K562 (cell line): ENCODE data around the gene RCL1. TPM values are rescaled to one million over a fixed set of nuclear protein-coding genes. Genes with fewer than 3 reads are reported as not detected.

ENCODE experiments used
- ARID2 ChIP-seq: fragments of 450-650 bp; IDR thresholded peaks from 2 replicates; pipeline ENCODE4 v1.6.1; 2017; ENCODE audit warnings: antibody characterized with exemption, mild to moderate bottlenecking
- ATF3 ChIP-seq, 2 experiments: fragments of 450-650 bp in 1 of 2; sonication (generic) in 1 of 2; formaldehyde crosslinking in 1 of 2; IDR thresholded peaks in 1 of 2; conservative IDR thresholded peaks in 1 of 2; 2 replicates each; pipeline versions ENCODE4 v1.6.1 to v1.8.1; 2016 to 2023; ENCODE audit warnings: mild to moderate bottlenecking in 2 of 2, moderate library complexity in 2 of 2, inconsistent platforms in 1 of 2, missing genetic modification reagents in 1 of 2
- CHD1 ChIP-seq: fragments of 200-600 bp; sonication (generic); IDR thresholded peaks from one replicate; pipeline ENCODE4 v1.6.1; 2012; ENCODE audit warnings: mild to moderate bottlenecking, moderate library complexity, low read length, inconsistent platforms
- CREB1 ChIP-seq, 2 experiments: sonication (generic) in 1 of 2; formaldehyde crosslinking in 1 of 2; IDR thresholded peaks; 2 replicates each; pipeline versions ENCODE4 v1.6.1 to v1.8.0; 2012 to 2022; ENCODE audit warnings: inconsistent platforms in 1 of 2, mild to moderate bottlenecking in 1 of 2, missing genetic modification reagents in 1 of 2, moderate library complexity in 1 of 2
- HSF4 ChIP-seq: fragments of 250-450 bp; sonication (Bioruptor Pico); IDR thresholded peaks from 2 replicates; pipeline ENCODE4 v2.1.2; 2022; ENCODE audit warnings: mild to moderate bottlenecking, moderate library complexity, borderline replicate concordance
- IRF9 ChIP-seq: fragments of 450-650 bp; IDR thresholded peaks from 2 replicates; pipeline ENCODE4 v1.6.1; 2016; ENCODE audit warnings: missing biosample characterization, missing genetic modification characterization
- JUNB ChIP-seq: fragments of 450-650 bp; formaldehyde crosslinking; conservative IDR thresholded peaks from 2 replicates; pipeline ENCODE4 v1.4.0; 2020; ENCODE audit warnings: mild to moderate bottlenecking
- NCOR1 ChIP-seq: fragments of 450-650 bp; IDR thresholded peaks from 2 replicates; pipeline ENCODE4 v1.6.1; 2016; ENCODE audit warnings: mild to moderate bottlenecking, moderate library complexity
- POLR2AphosphoS2 ChIP-seq: IDR thresholded peaks from 2 replicates; pipeline ENCODE4 v1.6.1; 2012; ENCODE audit warnings: low read length, improper control_type of control experiment
- PTBP1 ChIP-seq: fragments of 200-400 bp; formaldehyde crosslinking; IDR thresholded peaks from 2 replicates; pipeline ENCODE4 v1.6.1; 2017; ENCODE audit warnings: low read depth, low read length
- RNF2 ChIP-seq: sonication (generic); IDR thresholded peaks from 2 replicates; pipeline ENCODE4 v1.6.1; 2016
- SIN3A ChIP-seq, 2 experiments: fragments of 150-350 bp in 1 of 2; IDR thresholded peaks; 2 replicates each; pipeline ENCODE4 v1.6.1; 2011 to 2016; ENCODE audit warnings: borderline replicate concordance in 2 of 2, low read depth in 2 of 2, low read length in 2 of 2, mild to moderate bottlenecking in 2 of 2, moderate library complexity in 2 of 2; ENCODE audit not compliant: control insufficient read depth in 1 of 2
- SMAD4 ChIP-seq: fragments of 250-450 bp; sonication (Bioruptor Pico); conservative IDR thresholded peaks from 2 replicates; pipeline ENCODE4 v1.8.0; 2021; ENCODE audit warnings: inconsistent platforms, mild to moderate bottlenecking, moderate library complexity
- SREBF2 ChIP-seq: sonication (generic); formaldehyde crosslinking; IDR thresholded peaks from 2 replicates; pipeline ENCODE4 v1.4.0; 2020; ENCODE audit warnings: mild to moderate bottlenecking, missing genetic modification reagents
- SRSF1 ChIP-seq: fragments of 200-400 bp; formaldehyde crosslinking; IDR thresholded peaks from 2 replicates; pipeline ENCODE4 v1.6.1; 2017; ENCODE audit warnings: mild to moderate bottlenecking, low read depth, low read length, moderate library complexity
- TEAD2 ChIP-seq: fragments of 450-650 bp; IDR thresholded peaks from 2 replicates; pipeline ENCODE4 v1.6.1; 2016; ENCODE audit warnings: missing genetic modification characterization, control low read depth, missing compliant biosample characterization
- ZBTB17 ChIP-seq: fragments of 450-650 bp; formaldehyde crosslinking; IDR thresholded peaks from 2 replicates; pipeline ENCODE4 v1.4.0; 2020; ENCODE audit warnings: mild to moderate bottlenecking
- ZHX1 ChIP-seq: fragments of 150-350 bp; conservative IDR thresholded peaks from 2 replicates; pipeline ENCODE4 v1.6.1; 2014; ENCODE audit warnings: low read length
- ZNF239 ChIP-seq: fragments of 250-450 bp; sonication (Bioruptor Pico); IDR thresholded peaks from 2 replicates; pipeline ENCODE4 v1.4.0; 2020; ENCODE audit warnings: mild to moderate bottlenecking
- ZNF512 ChIP-seq: IDR thresholded peaks from 2 replicates; pipeline ENCODE4 v1.6.1; 2016; ENCODE audit warnings: missing genetic modification characterization, missing compliant biosample characterization
- ZNF639 ChIP-seq, 2 experiments: fragments of 200-800 bp in 1 of 2; sonication (Bioruptor generic) in 1 of 2; sonication (generic) in 1 of 2; formaldehyde crosslinking in 1 of 2; IDR thresholded peaks in 1 of 2; conservative IDR thresholded peaks in 1 of 2; 2 replicates each; pipeline versions ENCODE4 v1.5.0 to v1.6.1; 2016 to 2020; ENCODE audit warnings: missing compliant biosample characterization in 1 of 2, missing genetic modification characterization in 1 of 2, missing genetic modification reagents in 1 of 2
- polyA plus RNA-seq, 8 experiments: library from polyadenylated mRNA; depleted of rRNA in 4 of 8; stranded (reverse) in 5 of 8; unstranded in 3 of 8; fragments of >200 nt; fragmentation: Nextera tagmentation in 2 of 8; fragmentation: Illumina TruSeq in 1 of 8; extraction: Ambion mirVana in 2 of 8; extraction: Trizol in 1 of 8; gene quantifications; 2 replicates each; pipeline versions ENCODE4 v1.2.1 to v1.2.3, GENCODE V29; 2011 to 2014; ENCODE audit warnings: inconsistent platforms in 1 of 8, missing spikeins in 1 of 8
- total RNA-seq, 7 experiments: library from RNA; depleted of rRNA in 6 of 7; stranded (reverse); fragments of >200 nt in 6 of 7; fragmentation: Illumina TruSeq in 2 of 7; extraction: Trizol in 2 of 7; gene quantifications; 2 replicates each; pipeline versions ENCODE4 v1.2.1 to v1.2.3, GENCODE V29; 2011 to 2021; ENCODE audit warnings: low replicate concordance in 1 of 7

The RCL1 gene
- total and polyA plus RNA-seq, 9 of the 15 experiments (the other 6 are each of a cell fraction or from before 2014, with no cell fraction given): 24.0 to 67.7 (median 38.6) TPM

GRCh38 chr9:4852419-4852818 lies 59.7 kb downstream of the RCL1 start (continued):
- TF ChIP-seq ZNF512 (tag) (no peak), ZBTB17 (CRISPR knock-in tag) (no peak), SIN3A (IDR thresholded peaks at IDR 0.05; ENCODE audit: borderline replicate concordance in 2 of 2, control insufficient read depth in 1 of 2, low read depth in 2 of 2, low read length in 2 of 2) (peak in 1 of 2 experiments; percentile 16; a peak in 2 of 4 replicates), HSF4 (CRISPR knock-in tag) (no peak), RNF2 (0 out of 2 replicates have a peak, but pooled peaks have one; percentile 36), POLR2AphosphoS2 (no peak), TEAD2 (tag) (no peak), ZNF639 (CRISPR knock-in tag; conservative IDR thresholded peaks at IDR 0.05 in 1 of 2, IDR thresholded peaks at IDR 0.05 in 1 of 2) (no peak), ZHX1 (no peak), SREBF2 (no peak), SRSF1 (no peak), JUNB (no peak), PTBP1 (no peak), ZNF239 (CRISPR knock-in tag) (no peak), SMAD4 (CRISPR knock-in tag) (peak; percentile 61), CHD1 (no peak), ATF3 (IDR thresholded peaks at IDR 0.05) (no peak), ATF3 (CRISPR knock-in tag; conservative IDR thresholded peaks at IDR 0.05) (no peak), IRF9 (tag) (no peak), NCOR1 (peak; percentile 89), ARID2 (no peak), CREB1 (IDR thresholded peaks at IDR 0.05) (0 out of 2 replicates have a peak, but pooled peaks have one; percentile 26), CREB1 (CRISPR knock-in tag; IDR thresholded peaks at IDR 0.05) (no peak)
